ENCODE results near the gene INPP5E.

INPP5E gene

GRCh38 chr9:136392538-136393449 is 46.9 kb downstream of the INPP5E start:
- TF ChIP-seq POLR2A (IDR thresholded peaks at IDR 0.05; ENCODE audit: low read depth, low read length) (no peak), POLR2AphosphoS5 (IDR thresholded peaks at IDR 0.05; ENCODE audit: low read depth, low read length) (peak; percentile 42)
- FAIRE-seq: no peak

DNA sequence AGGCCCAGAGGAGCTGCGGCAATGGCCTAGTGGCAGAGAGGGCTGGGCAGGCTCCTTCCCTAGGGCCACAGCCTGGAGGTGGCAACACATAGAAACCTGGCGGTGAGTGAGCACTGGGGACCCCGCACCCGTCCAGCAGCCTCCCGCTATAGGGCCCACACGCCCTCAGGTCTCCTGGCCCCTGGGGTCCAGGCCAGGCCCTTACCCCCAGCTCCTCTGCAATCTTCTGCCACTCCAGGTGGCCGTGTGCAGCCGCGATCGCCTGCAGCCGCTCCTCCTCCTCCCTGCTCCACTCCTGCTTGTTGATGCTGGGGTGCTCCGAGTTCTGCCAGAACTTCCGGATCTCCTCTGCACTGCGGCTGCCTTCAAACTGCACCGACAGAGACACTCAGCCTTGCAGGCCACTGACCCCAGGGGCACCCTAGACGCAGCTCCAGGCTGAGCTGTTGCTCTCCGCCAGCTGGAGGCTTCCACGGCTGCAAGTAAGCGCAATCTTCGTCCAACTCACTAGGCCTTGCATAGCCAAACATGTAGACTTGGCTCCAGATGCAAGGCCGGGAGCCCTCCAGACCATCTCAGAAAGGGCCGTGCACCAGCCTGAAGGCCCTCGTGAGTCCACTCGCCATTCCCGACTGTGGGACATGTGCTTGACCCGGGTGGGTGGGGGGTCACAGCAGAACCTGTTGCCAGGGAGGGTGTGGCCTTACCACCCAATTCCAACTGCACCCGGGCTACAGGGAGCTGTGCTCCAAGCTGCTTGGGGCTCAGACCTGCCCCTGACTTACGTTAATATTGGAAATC is 47.7 kb downstream of the INPP5E start:
- DNase-seq (ENCODE audit: insufficient read length, low spot score): no peak
- TF ChIP-seq POLR2A (IDR thresholded peaks at IDR 0.05; ENCODE audit: low read depth, low read length) (peak; percentile 44), PAX5 (IDR thresholded peaks at IDR 0.05; ENCODE audit: insufficient read depth, low read length, severe bottlenecking) (no peak), TAF1 (IDR thresholded peaks at IDR 0.05; ENCODE audit: low read depth, low read length) (no peak)
- FAIRE-seq: no peak

More at GRCh38 chr9:136392538-136393449, 46.9 kb downstream of the INPP5E start:
- DNase-seq (ENCODE audit: insufficient read length, low spot score): no peak

- no peak for FAIRE-seq
- DNase-seq (ENCODE audit: insufficient read length, low spot score): no peak
- no peak for TF ChIP-seq POLR2AphosphoS5 (IDR thresholded peaks at IDR 0.05; ENCODE audit: low read depth, low read length)
- no peak for TF ChIP-seq PAX5 (IDR thresholded peaks at IDR 0.05; ENCODE audit: insufficient read depth, low read length, severe bottlenecking)
These were observed 50.2 kb downstream of the INPP5E start for GRCh38 chr9:136389396-136389795.

GRCh38 chr9:136387217-136387616 is 52.4 kb downstream of the INPP5E start:
- no peak for DNase-seq (ENCODE audit: insufficient read length, low spot score)
- FAIRE-seq: no peak
- TF ChIP-seq TAF1 (IDR thresholded peaks at IDR 0.05; ENCODE audit: low read depth, low read length) (no peak), POU2F2 (IDR thresholded peaks at IDR 0.05; ENCODE audit: low read depth, low read length) (no peak), SPI1 (IDR thresholded peaks at IDR 0.05; ENCODE audit: low read depth, low read length) (no peak), POLR2AphosphoS5 (IDR thresholded peaks at IDR 0.05; ENCODE audit: low read depth, low read length) (no peak), PAX5 (IDR thresholded peaks at IDR 0.05; ENCODE audit: insufficient read depth, low read length, severe bottlenecking) (no peak), POLR2A (IDR thresholded peaks at IDR 0.05; ENCODE audit: low read depth, low read length) (no peak)

GRCh38 chr9:136386018-136386417 is 53.6 kb downstream of the INPP5E start:
- no peak for FAIRE-seq
- no peak for DNase-seq (ENCODE audit: insufficient read length, low spot score)
- no peak for TF ChIP-seq POLR2A (IDR thresholded peaks at IDR 0.05; ENCODE audit: low read depth, low read length)
- TF ChIP-seq POU2F2 (IDR thresholded peaks at IDR 0.05; ENCODE audit: low read depth, low read length): no peak
- no peak for TF ChIP-seq TAF1 (IDR thresholded peaks at IDR 0.05; ENCODE audit: low read depth, low read length)
- TF ChIP-seq POLR2AphosphoS5 (IDR thresholded peaks at IDR 0.05; ENCODE audit: low read depth, low read length): no peak
- TF ChIP-seq PAX5 (IDR thresholded peaks at IDR 0.05; ENCODE audit: insufficient read depth, low read length, severe bottlenecking): no peak
- TF ChIP-seq SPI1 (IDR thresholded peaks at IDR 0.05; ENCODE audit: low read depth, low read length): no peak

- TF ChIP-seq POLR2AphosphoS5 (IDR thresholded peaks at IDR 0.05; ENCODE audit: low read depth, low read length) (no peak), POU2F2 (IDR thresholded peaks at IDR 0.05; ENCODE audit: low read depth, low read length) (no peak), TAF1 (IDR thresholded peaks at IDR 0.05; ENCODE audit: low read depth, low read length) (no peak)
- FAIRE-seq (no peak), DNase-seq (ENCODE audit: insufficient read length, low spot score) (no peak)
These were observed 54.6 kb downstream of the INPP5E start for GRCh38 chr9:136385015-136385414.

GRCh38 chr9:136383436-136383835 is 56.2 kb downstream of the INPP5E start:
- DNase-seq (ENCODE audit: insufficient read length, low spot score) (no peak), FAIRE-seq (no peak)
- TF ChIP-seq POLR2A (IDR thresholded peaks at IDR 0.05; ENCODE audit: low read depth, low read length) (no peak), TAF1 (IDR thresholded peaks at IDR 0.05; ENCODE audit: low read depth, low read length) (no peak), PAX5 (IDR thresholded peaks at IDR 0.05; ENCODE audit: insufficient read depth, low read length, severe bottlenecking) (no peak), POLR2AphosphoS5 (IDR thresholded peaks at IDR 0.05; ENCODE audit: low read depth, low read length) (no peak), SPI1 (IDR thresholded peaks at IDR 0.05; ENCODE audit: low read depth, low read length) (no peak), POU2F2 (IDR thresholded peaks at IDR 0.05; ENCODE audit: low read depth, low read length) (no peak)

- TF ChIP-seq TAF1 (IDR thresholded peaks at IDR 0.05; ENCODE audit: low read depth, low read length) (no peak), SPI1 (IDR thresholded peaks at IDR 0.05; ENCODE audit: low read depth, low read length) (no peak), POU2F2 (IDR thresholded peaks at IDR 0.05; ENCODE audit: low read depth, low read length) (no peak), POLR2A (IDR thresholded peaks at IDR 0.05; ENCODE audit: low read depth, low read length) (peak; percentile 6; the same call in 1 of the 2 replicates), POLR2AphosphoS5 (IDR thresholded peaks at IDR 0.05; ENCODE audit: low read depth, low read length) (no peak)
- DNase-seq (ENCODE audit: insufficient read length, low spot score) (no peak), FAIRE-seq (no peak)
These were observed 57.6 kb downstream of the INPP5E start for GRCh38 chr9:136381966-136382513.

DNA sequence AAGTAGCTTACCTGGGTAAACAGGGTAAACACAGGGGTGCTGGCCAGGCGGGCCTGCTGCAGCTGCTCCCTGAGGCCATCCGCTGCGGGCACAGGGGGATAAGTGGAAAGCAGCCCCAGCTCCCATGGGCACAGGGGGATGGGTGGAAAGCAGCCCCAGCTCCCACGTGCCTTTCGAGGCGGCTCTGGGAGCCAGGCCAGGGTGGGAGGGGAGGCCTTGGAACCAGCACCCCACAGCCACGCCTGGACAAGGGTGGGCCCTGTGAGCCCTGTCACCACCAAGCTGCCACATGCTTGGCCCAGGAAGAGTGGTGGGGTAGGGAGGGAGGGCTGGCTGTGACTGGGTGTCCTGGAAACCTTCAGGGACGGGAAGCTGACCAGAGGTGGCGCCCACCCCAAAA is 58.3 kb downstream of the INPP5E start:
- FAIRE-seq: no peak
- TF ChIP-seq POLR2AphosphoS5 (IDR thresholded peaks at IDR 0.05; ENCODE audit: low read depth, low read length) (no peak), PAX5 (IDR thresholded peaks at IDR 0.05; ENCODE audit: insufficient read depth, low read length, severe bottlenecking) (no peak), POLR2A (IDR thresholded peaks at IDR 0.05; ENCODE audit: low read depth, low read length) (no peak), TAF1 (IDR thresholded peaks at IDR 0.05; ENCODE audit: low read depth, low read length) (no peak), SPI1 (IDR thresholded peaks at IDR 0.05; ENCODE audit: low read depth, low read length) (no peak), POU2F2 (IDR thresholded peaks at IDR 0.05; ENCODE audit: low read depth, low read length) (no peak)
- no peak for DNase-seq (ENCODE audit: insufficient read length, low spot score)
